ENCODE measurements around the gene WNT3. TPM values are rescaled to one million over a fixed set of nuclear protein-coding genes. Genes with fewer than 3 reads are reported as not detected.

Gene WNT3
- total RNA-seq, 1 donor from 2014 or later: 14.4 TPM

DNA sequence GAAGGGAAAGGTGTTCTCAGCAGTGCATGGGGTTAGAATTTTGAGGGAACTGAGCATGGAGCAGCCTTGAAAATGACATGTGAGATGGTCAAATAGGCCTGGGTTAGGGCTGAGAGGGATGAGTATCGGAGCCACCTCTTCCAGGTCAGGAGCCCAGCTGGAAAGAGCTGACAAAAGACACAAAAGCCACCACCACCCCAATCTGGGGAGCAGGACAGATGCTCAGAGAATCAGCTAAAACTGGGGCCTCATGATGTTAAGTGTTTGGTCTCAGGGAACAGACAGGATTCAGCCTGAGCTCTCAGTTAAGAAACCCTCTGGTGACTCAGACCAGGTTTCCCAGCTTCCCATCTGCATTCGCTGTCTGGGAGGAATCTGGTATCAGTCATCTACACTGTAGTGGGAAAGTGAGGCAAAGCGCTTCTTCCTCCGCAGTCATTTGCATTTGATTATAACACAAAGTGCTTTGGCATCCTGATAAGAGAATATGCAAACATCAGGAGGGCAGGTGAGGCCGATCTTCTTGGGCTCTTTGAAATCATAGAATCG lies 35.5 kb upstream of the WNT3 start:
- Mint-ChIP-seq H3K4me3 (ENCODE audit: unreplicated experiment) (no peak overlapping the region), H3K27me3 (ENCODE audit: unreplicated experiment) (peaks cover 18% of the 10 kb centered on the region), H3K36me3 (ENCODE audit: low read depth, unreplicated experiment) (peaks cover 4% of the 10 kb centered on the region), H3K4me1 (ENCODE audit: unreplicated experiment) (peaks cover 10% of the 10 kb centered on the region), H3K9me3 (ENCODE audit: unreplicated experiment) (no peaks in the 10 kb centered on the region), H3K27ac (ENCODE audit: unreplicated experiment) (no peak overlapping the region)
- DNase-seq (ENCODE audit: low spot score): no peak
- TF ChIP-seq, protein P1, sequence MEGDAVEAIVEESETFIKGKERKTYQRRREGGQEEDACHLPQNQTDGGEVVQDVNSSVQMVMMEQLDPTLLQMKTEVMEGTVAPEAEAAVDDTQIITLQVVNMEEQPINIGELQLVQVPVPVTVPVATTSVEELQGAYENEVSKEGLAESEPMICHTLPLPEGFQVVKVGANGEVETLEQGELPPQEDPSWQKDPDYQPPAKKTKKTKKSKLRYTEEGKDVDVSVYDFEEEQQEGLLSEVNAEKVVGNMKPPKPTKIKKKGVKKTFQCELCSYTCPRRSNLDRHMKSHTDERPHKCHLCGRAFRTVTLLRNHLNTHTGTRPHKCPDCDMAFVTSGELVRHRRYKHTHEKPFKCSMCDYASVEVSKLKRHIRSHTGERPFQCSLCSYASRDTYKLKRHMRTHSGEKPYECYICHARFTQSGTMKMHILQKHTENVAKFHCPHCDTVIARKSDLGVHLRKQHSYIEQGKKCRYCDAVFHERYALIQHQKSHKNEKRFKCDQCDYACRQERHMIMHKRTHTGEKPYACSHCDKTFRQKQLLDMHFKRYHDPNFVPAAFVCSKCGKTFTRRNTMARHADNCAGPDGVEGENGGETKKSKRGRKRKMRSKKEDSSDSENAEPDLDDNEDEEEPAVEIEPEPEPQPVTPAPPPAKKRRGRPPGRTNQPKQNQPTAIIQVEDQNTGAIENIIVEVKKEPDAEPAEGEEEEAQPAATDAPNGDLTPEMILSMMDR (IDR thresholded peaks at IDR 0.05; ENCODE audit: unreplicated experiment): no peak

DNA sequence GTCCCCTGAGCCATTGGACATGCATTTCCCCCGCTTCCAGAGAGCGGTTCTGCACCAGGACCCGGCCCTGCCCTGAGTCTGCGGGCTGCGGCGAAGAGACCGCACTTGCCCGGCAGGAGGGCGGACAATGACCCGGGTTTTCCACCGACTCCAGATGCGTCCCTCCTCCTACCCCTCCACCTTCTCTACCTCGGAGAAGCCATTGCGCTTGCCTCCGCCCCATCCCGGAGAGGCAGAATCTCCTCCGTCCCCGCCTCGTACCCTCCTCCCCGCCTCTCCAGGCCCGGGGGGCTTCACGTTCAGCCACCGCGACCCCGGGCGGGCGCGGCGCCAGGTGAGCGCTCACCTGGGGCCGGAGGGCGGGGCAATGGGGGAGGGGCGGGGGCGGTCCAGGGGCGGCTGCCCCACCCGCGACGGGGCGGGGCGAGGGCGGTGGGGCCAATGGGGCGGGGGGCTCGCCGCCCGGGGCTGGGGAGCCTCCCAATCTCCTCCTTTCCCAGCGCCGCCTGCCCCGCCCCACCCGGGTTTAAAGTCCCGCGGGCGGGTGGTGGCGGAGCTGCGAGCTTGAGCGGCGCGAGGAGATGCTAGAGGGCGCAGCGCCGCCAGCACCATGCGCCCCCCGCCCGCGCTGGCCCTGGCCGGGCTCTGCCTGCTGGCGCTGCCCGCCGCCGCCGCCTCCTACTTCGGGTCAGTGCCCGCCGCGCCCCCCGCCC lies 32.7 kb upstream of the WNT3 start, which contains the start of gene WNT9B:
WNT9B (plus strand) TSS at position 555 of the 713 bp plus-strand sequence; CDS start at position 611, 56 bp downstream.
- Mint-ChIP-seq H3K27me3 (ENCODE audit: unreplicated experiment) (peaks cover 18% of the 10 kb centered on the region), H3K9me3 (ENCODE audit: unreplicated experiment) (no peaks in the 10 kb centered on the region), H3K36me3 (ENCODE audit: low read depth, unreplicated experiment) (peaks cover 6% of the 10 kb centered on the region), H3K4me1 (ENCODE audit: unreplicated experiment) (peaks cover 10% of the 10 kb centered on the region), H3K27ac (ENCODE audit: unreplicated experiment) (no peak within 1 kb of the TSS), H3K4me3 (ENCODE audit: unreplicated experiment) (peak within 1 kb of the TSS; percentile 81)
- DNase-seq (ENCODE audit: low spot score): peak; percentile 32
- TF ChIP-seq, protein P1 (IDR thresholded peaks at IDR 0.05; ENCODE audit: unreplicated experiment): no peak

DNA sequence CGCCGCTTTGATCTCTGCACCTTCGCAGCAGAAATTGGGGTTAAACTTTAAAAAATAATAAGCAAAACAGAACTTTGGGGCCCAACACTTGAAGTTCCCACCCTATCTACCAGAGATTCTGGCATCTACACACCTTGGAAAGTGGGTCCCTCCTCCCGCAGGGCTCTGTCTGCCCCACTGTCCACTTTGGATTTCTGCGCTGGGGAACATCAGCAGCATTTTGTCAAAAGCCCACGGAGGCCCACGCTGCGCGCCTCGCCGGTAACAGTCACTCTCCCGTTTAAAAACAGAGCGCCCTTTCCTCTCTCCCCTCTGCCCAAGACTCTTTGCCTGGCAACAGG lies 32.2 kb upstream of the WNT3 start:
- no peaks in the 10 kb centered on the region for H3K9me3 Mint-ChIP-seq (ENCODE audit: unreplicated experiment)
- H3K27ac Mint-ChIP-seq (ENCODE audit: unreplicated experiment): no peak overlapping the region
- peak overlapping the region; percentile 35 for H3K4me3 Mint-ChIP-seq (ENCODE audit: unreplicated experiment)
- TF ChIP-seq, protein P1 (IDR thresholded peaks at IDR 0.05; ENCODE audit: unreplicated experiment): no peak
- H3K4me1 Mint-ChIP-seq (ENCODE audit: unreplicated experiment): peaks cover 10% of the 10 kb centered on the region
- H3K36me3 Mint-ChIP-seq (ENCODE audit: low read depth, unreplicated experiment): peaks cover 6% of the 10 kb centered on the region
- H3K27me3 Mint-ChIP-seq (ENCODE audit: unreplicated experiment): peaks cover 18% of the 10 kb centered on the region
- no peak for DNase-seq (ENCODE audit: low spot score)

DNA sequence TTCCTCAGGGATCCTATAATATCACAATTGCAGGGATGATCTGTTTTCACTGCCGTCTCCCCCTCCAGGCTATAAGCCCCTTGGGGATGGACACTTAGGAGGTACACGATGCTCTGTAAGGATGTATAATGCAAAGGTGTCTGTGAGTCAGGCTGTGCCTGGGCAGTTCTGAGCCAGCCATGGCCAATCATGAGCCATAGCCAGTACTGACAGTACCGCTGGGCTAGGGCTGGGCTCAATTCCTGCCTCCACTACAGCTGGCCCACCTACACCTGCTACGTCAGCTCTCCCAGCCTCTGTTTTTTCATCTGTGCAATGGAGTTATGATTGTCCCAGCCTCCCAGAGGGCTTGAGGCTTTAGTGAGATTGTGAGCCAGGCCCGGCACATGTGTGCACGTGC lies 30.0 kb upstream of the WNT3 start:
- Mint-ChIP-seq H3K4me3 (ENCODE audit: unreplicated experiment) (no peak overlapping the region), H3K36me3 (ENCODE audit: low read depth, unreplicated experiment) (peaks cover 6% of the 10 kb centered on the region), H3K4me1 (ENCODE audit: unreplicated experiment) (peaks cover 14% of the 10 kb centered on the region), H3K9me3 (ENCODE audit: unreplicated experiment) (no peaks in the 10 kb centered on the region), H3K27ac (ENCODE audit: unreplicated experiment) (no peak overlapping the region), H3K27me3 (ENCODE audit: unreplicated experiment) (peaks cover 14% of the 10 kb centered on the region)
- DNase-seq (ENCODE audit: low spot score): no peak
- TF ChIP-seq, protein P1 (IDR thresholded peaks at IDR 0.05; ENCODE audit: unreplicated experiment): no peak

All from endothelial cell (in vitro differentiated cells).